Type B pancreatic cell (in vitro differentiated cells): Measurements from ENCODE around the gene C11orf91. TPM values are rescaled to one million over a fixed set of nuclear protein-coding genes. Genes with fewer than 3 reads are reported as not detected.

ENCODE experiments used
- DNase-seq: peaks from one replicate; pipeline ENCODE4 v3.0.0; 2021; ENCODE audit warnings: mixed read lengths; ENCODE audit not compliant: unreplicated experiment; ENCODE audit errors: extremely low spot score
- H3K27ac Mint-ChIP-seq: 2 replicates; pipeline ENCODE4 v1.8.0; 2021; ENCODE audit warnings: mild to moderate bottlenecking, mixed read lengths
- H3K27me3 Mint-ChIP-seq: 2 replicates; pipeline ENCODE4 v1.8.0; 2021; ENCODE audit warnings: mixed read lengths
- H3K36me3 Mint-ChIP-seq: 2 replicates; pipeline ENCODE4 v1.8.0; 2021; ENCODE audit warnings: mixed read lengths
- H3K4me1 Mint-ChIP-seq: one replicate; pipeline ENCODE4 v1.8.0; 2021; ENCODE audit warnings: mixed read lengths; ENCODE audit not compliant: unreplicated experiment
- H3K4me3 Mint-ChIP-seq: 2 replicates; pipeline ENCODE4 v1.8.0; 2021; ENCODE audit warnings: mild to moderate bottlenecking, mixed read lengths
- H3K9me3 Mint-ChIP-seq: 2 replicates; pipeline ENCODE4 v1.8.0; 2021; ENCODE audit warnings: mixed read lengths
- CTCF ChIP-seq: fragments of 200-600 bp; sonication (generic); conservative IDR thresholded peaks from 2 replicates; pipeline ENCODE4 v1.5.0; 2021; ENCODE audit warnings: antibody characterized with exemption, mild to moderate bottlenecking
- total RNA-seq: library from RNA; stranded (reverse); gene quantifications from 2 replicates; pipeline ENCODE4 v1.2.1, GENCODE V29; 2021; ENCODE audit warnings: low replicate concordance

The C11orf91 gene
- total RNA-seq, 1 donor from 2014 or later: not detected

DNA sequence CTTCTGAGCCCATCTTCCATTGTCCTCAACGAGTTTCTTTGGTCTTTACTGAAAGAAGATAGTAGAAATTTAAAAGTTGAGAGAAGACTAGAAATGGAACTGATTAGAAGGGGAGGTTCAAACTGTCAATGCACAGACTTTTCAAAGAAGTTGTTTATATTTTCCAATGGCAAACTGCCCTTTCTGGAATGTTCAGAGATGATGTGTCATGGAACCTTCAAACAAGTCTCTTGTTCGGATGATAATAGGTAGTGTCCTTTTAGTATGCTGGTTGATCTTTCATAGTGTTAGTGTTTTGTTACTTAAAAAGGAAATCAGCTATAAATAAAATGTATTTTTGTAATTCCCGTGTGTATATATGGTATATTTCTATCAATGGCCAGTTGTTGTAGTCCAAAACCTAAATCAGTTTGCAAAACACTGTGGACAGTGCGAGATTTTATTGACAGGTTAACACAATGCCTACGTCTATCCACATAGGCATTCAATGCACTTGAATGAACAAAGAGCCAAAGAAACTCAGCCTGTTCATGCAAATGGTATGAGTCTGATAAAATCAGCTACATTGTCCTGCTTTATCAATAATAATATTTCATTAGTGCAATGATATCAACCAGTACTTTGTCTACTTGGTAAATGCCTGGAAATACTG, 30.9 kb downstream of the C11orf91 start:
- TF ChIP-seq CTCF: no peak
- Mint-ChIP-seq H3K27ac (no peak overlapping the region), H3K9me3 (no peaks in the 10 kb centered on the region), H3K27me3 (no peaks in the 10 kb centered on the region), H3K4me3 (no peak overlapping the region), H3K36me3 (no peaks in the 10 kb centered on the region), H3K4me1 (peaks cover 9% of the 10 kb centered on the region)
- no peak for DNase-seq

DNA sequence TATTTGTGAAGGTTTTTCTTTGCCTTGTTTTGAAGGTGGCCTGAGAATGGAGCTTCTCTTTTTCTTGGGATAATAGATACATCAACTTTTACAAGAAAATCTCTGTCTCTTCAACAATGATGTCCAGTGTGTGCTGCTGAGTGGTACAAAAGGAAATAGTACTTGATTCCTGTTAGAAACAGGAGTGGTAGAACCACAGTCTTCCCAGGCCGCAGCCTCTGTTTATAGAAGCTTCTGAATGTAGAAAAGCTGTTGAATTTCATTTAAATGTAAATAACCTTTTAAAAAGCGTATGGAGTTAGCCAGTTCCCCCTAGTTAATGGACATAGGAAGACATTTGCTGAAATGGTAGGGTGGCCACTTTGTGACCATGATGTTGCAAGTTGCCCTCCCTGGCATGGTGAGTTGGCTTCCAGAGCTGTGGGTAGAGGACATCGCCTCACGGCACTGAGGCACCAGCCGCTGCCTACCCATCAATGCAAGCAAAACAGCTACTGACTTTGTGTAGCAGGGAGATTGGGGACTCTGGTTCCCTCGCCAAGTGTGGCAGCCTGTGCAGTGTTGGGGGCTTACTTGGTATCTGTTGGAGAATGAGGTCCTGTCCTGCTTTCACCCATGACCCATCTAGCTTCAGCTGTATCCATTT, 31.6 kb downstream of the C11orf91 start:
- no peaks in the 10 kb centered on the region for H3K27me3 Mint-ChIP-seq
- DNase-seq: no peak
- no peaks in the 10 kb centered on the region for H3K36me3 Mint-ChIP-seq
- H3K4me3 Mint-ChIP-seq: no peak overlapping the region
- peaks cover 11% of the 10 kb centered on the region for H3K4me1 Mint-ChIP-seq
- no peak for TF ChIP-seq CTCF
- no peak overlapping the region for H3K27ac Mint-ChIP-seq
- H3K9me3 Mint-ChIP-seq: no peaks in the 10 kb centered on the region

DNA sequence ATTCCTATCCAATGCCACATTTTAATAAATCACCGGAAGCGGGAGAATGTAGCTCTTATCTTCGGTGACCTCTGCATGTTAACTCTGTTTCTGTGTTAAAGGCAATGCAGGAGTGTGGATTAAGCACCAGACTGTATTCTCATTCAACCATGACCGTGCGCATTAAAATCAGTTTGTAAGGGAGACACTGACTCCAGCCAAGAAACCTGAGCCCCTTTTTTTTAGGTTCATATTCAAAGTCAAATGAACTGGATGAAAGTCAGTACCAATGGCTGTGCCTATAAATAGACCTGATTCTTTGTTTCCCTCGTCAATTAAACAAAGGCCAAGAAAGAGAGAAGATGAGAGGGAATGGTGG, 32.2 kb downstream of the C11orf91 start:
- no peak overlapping the region for H3K4me3 Mint-ChIP-seq

GRCh38 chr11:33667819-33668467, 32.7 kb downstream of the C11orf91 start:
- H3K27ac Mint-ChIP-seq: no peak overlapping the region
- TF ChIP-seq CTCF: no peak
- H3K27me3 Mint-ChIP-seq: no peaks in the 10 kb centered on the region
- H3K4me1 Mint-ChIP-seq: peaks cover 11% of the 10 kb centered on the region
- no peaks in the 10 kb centered on the region for H3K9me3 Mint-ChIP-seq
- H3K36me3 Mint-ChIP-seq: no peaks in the 10 kb centered on the region
- DNase-seq: no peak
- H3K4me3 Mint-ChIP-seq: no peak overlapping the region

More for the DNA sequence above, 32.2 kb downstream of the C11orf91 start:
- Mint-ChIP-seq H3K9me3 (no peaks in the 10 kb centered on the region), H3K27ac (no peak overlapping the region), H3K4me1 (peaks cover 11% of the 10 kb centered on the region), H3K36me3 (no peaks in the 10 kb centered on the region), H3K27me3 (no peaks in the 10 kb centered on the region)
- TF ChIP-seq CTCF: no peak
- no peak for DNase-seq

GRCh38 chr11:33665350-33666106, 35.1 kb downstream of the C11orf91 start:
- no peak for TF ChIP-seq CTCF
- Mint-ChIP-seq H3K36me3 (peaks cover 3% of the 10 kb centered on the region), H3K4me1 (peaks cover 11% of the 10 kb centered on the region), H3K9me3 (no peaks in the 10 kb centered on the region), H3K4me3 (no peak overlapping the region), H3K27me3 (no peaks in the 10 kb centered on the region), H3K27ac (no peak overlapping the region)
- DNase-seq: no peak
